CD4-positive, alpha-beta T cell treated with Interleukin-1 beta for 1 hour (primary cell): Measurements from ENCODE around the gene MYH11.

Experiments
- DNase-seq, 2 donors: peaks; one replicate each; pipeline ENCODE4 v3.0.0-alpha.2; 2020 to 2022

Gene MYH11

DNA sequence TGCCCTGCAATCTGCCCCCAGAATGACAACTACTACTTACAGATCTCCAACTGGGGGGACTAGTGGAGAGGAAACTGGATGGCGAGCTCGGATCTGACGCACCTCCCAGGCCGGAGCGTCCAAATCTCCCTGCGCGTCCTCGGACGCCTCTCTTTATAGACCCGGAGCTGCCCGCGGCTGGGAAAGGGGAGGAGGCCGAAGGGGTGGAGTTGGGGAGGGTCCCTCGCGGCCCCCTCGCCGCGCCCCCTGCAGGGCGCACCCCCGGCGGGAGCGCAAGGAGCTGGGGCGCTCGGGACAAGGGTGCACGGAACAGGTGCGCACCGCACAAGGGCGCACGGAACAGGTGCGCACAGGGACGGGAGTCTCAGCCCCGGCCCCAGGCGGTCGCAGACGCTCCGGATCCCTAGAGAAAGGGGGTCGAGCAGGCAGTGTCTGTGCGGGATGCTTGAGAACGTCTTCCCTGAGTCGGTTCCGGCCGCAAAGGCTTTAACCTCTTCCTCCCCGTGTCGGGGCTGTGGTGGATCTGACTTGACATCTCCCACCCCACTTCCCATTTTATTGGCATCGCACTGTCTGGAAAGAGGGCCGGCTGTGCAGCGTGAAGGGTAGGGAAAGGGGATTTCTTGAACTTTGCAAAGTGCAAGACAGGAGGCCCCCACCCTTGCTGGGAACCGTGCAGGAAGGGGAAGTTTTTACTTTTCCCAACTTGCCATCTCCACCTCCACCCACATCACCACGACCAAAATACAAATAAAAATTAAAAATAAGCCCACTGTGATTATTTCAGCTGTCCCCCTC, at the start of gene MYH11:
MYH11 (minus strand) TSS at position 128 of the 798 bp plus-strand sequence. CDS start 18,776 bp downstream, outside the sequence.
- DNase-seq, result no peak

DNA sequence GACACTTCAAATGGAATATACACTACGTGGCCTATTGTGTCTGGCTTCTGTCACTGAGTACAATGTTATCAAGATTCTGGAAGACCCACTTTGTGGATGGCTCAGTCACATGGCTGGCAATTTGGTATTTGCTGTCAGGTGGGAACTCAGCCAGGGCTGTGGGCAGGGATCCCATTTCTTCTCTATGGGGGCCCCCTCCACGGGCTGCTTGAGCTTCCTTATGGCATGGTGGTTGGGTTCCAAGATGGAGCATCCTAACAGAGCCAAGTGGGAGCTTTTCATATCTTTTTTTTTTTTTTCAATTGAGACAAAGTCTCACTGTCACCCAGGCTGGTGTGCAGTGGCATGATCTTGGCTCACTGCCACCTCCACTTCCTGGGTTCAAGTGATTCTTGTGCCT, 49.6 kb upstream of the MYH11 start:
- no peak for DNase-seq

GRCh38 chr16:15903960-15904359, 47.1 kb upstream of the MYH11 start:
- DNase-seq, result no peak

GRCh38 chr16:15900901-15901500, 44.2 kb upstream of the MYH11 start:
- no peak for DNase-seq

- DNase-seq, result no peak
These were observed 43.5 kb upstream of the MYH11 start for GRCh38 chr16:15900357-15900756.

DNA sequence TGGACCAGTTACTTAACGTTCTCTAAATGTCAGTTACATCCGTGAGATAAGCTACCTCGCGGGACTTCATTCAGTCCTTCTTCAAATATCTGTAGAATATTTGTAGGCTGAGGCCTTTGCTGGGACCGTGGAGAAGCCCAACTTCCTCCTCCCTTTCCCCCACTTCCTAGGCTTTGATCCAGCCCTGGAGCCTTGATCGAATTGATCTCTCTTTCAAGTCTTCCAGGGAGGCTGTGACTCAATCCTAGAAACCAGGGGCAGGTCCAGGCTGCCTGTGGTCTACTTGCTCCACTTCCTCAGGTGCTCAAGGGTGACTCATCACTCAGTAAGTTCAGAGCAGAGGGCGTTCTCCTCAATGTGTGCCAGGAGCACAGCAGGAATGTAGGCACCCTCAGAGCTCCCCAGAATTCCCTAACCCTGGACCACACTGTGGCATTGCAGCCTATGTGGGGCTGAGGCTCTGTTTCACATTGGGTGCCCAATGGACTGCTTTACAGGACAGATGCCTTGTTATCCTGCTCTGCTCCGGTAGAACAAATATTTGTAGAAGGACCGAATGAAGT, 42.8 kb upstream of the MYH11 start:
- DNase-seq, result no peak

DNA sequence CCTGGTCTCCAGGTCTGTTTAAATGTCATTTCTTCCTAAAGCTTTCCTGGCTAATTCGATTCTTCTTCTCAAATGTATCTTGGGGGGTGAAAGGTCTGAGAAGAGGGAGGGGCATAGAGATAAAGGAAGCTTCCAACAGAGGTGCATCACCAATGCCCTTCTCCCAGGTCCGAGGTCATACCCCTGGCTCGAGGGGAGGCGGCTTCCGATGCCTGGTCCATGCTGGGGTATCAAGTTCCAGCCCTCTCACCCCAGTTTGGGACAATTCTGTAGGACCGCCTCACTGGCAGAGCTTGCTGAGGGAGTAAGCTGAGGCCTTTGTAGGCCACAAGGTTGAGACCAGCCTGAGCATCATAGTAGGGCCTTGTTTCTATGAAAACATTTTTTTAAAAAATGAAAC, 41.8 kb upstream of the MYH11 start:
- no peak for DNase-seq

- DNase-seq, result peak in 1 of 2 donors; percentile 7
These were observed 41.0 kb upstream of the MYH11 start for GRCh38 chr16:15897834-15898254.

DNA sequence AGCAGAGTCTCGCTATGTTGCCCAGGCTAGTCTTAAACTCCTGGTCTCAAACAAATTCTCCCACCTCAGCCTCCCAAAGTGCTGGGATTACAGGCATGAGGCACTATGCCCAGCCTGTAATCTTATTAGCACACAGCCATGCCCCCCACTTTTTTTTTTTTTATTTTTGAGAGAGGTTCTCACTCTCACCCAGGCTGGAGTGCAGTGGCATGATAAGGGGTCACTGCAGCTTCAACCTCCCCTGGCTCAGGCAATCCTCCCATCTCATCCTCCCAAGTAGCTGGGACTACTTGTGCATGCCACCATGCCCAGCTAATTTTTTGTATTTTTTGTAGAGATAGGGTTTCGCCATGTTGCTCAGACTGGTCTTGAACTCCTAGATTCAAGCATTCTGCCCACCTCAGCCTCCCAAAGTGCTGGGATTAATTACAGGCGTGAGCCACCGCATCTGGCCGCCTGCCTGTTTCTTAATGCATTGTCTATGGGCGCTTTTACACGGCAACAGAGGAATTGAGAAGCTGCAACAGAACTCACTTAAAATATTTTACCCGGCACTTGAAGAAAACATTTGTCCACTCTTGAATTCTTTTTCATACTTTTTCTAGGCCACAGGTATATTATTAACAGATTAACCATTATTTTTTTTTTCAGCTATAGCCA, 40.4 kb upstream of the MYH11 start:
- no peak for DNase-seq

GRCh38 chr16:15894571-15895374, 37.9 kb upstream of the MYH11 start:
- no peak for DNase-seq

DNA sequence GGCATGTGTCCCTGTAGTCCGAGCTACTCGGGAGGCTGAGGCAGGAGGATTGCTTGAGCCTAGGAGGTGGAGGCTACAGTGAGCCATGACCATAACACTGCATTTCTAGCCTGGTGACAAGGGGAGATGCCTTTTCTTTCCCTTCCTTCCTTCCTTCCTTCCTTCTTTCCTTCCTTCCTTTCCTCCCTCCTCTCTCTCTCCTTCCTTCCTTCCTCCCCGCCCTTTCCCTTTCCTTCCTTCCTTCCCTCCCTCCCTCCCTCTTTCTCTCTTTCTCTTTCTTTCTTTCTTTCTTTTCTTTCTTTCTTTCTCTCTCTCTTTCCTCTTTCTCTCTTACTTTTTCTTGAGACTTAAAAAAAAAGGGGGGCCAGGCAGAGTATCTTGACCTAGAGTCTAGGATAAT, 34.7 kb upstream of the MYH11 start:
- DNase-seq, result no peak

GRCh38 chr16:15888072-15888976, 31.5 kb upstream of the MYH11 start, which contains the start of gene CEP20:
CEP20 (minus strand) TSS chr16:15888603; CDS start chr16:15888585, 18 bp downstream.
- peak; percentile 100 for DNase-seq

DNA sequence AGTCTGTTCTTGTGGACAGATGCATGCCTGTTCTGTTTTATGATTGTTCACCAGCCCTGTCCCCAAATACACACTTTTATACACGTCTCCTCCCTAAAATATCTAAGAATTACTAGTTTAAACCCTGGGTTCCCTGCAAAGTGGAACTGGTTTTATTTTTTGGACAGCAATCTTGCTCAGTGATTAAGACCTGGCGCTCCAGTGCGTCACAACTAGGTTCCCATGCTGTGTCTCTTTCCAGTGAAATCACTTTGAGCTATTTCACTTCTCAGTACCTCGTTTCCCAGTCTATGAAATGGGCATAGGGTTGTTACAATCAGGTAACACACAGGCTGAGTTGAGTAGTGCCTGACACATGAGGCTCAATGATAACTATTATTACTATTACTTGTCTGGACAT, 30.5 kb upstream of the MYH11 start:
- DNase-seq, result no peak

DNA sequence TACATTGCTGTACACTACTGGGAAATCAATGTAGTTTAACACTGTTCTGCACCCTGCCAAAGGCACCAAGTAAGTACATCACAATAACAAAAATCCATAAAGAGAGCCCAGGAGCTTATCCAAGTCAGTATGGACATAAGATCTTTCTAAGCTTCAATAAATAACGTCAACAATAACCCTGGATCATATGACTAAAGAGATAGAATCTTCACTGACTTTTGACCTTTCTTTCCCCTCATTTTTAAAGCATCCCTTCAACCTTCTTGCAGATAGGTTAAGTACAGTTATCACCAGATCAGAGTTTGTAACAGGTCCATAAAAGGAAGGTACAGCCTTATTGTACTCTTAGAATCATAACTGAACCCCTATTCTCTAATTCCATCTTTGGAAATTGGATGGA, 29.2 kb upstream of the MYH11 start:
- no peak for DNase-seq

DNA sequence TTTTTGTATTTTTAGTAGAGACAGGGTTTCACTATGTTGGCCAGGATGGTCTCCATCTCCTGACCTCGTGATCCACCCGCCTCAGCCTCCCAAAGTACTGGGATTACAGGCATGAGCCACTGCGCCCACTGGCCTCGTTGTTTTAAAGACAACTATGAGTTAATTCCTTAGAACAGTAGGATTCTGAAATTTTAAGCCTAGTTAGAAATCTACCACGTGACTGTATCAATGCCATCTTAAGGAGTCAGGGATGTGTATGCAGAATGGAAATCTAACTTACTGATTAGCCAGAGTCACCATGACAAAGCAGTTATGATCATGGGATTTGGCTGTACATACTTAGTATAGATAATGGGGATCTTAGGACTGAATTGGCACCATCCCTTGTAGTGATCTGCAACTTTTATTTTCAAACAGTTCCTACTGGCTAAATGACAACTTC, 28.8 kb upstream of the MYH11 start:
- DNase-seq, result no peak

DNA sequence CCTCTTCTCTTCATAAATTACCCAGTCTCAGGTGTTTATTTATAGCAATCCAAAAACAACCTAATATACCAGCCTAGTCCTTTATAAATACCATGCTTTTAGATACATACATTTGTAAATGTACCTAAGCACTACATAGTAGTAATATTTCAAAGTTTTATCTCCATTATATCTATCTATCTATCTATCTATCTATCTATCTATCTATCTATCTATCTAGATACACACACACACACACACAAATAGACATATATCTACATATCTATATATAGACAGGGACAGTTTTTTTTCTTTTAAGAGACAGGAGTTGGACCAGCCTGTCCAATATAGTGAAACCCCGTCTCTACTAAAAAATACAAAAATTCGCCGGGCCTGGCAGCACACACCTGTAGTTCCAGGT, 25.7 kb upstream of the MYH11 start:
- DNase-seq, result no peak

GRCh38 chr16:15881794-15882379, 25.1 kb upstream of the MYH11 start:
- no peak for DNase-seq

- DNase-seq, result no peak
These were observed 23.8 kb upstream of the MYH11 start for GRCh38 chr16:15880434-15881308.

- no peak for DNase-seq
These were observed 22.5 kb upstream of the MYH11 start for GRCh38 chr16:15879255-15879811.

DNA sequence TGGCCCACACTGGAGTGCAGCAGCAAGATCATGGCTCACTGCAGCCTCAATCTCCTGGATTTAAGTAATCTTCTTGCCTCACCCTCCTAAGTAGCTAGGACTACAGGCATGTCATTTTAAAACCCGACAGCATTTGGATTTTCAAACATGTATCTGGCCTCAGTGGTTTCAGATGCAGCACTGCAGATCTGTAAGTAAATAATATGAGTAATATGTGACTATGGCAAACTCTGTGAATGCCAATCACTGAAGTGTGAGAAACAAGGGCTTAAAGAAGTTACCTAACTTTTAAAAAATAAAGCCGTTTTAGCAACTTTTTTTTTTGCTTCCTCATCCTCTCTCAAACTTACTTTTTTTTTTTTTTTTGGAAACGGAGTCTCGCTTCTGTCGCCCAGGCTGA, 19.7 kb upstream of the MYH11 start:
- DNase-seq, result no peak
